PFSK-1 (cell line): Measurements from ENCODE around the gene FMNL2.

ENCODE experiments used
- FOXP2 ChIP-seq: optimal IDR thresholded peaks from 2 replicates; pipeline ENCODE3; 2011; ENCODE audit warnings: borderline replicate concordance, control low read depth, inconsistent platforms; ENCODE audit not compliant: insufficient read depth; ENCODE audit errors: extremely low read length, extremely low read depth
- POLR2AphosphoS5 ChIP-seq: IDR thresholded peaks from 2 replicates; pipeline ENCODE4 v1.6.1; 2012; ENCODE audit warnings: low read depth, mild to moderate bottlenecking, control low read depth, low read length, moderate library complexity
- SIN3A ChIP-seq: IDR thresholded peaks from 2 replicates; pipeline ENCODE4 v1.6.1; 2012; ENCODE audit warnings: mild to moderate bottlenecking, low read length, moderate library complexity, borderline replicate concordance; ENCODE audit not compliant: insufficient read depth
- TAF1 ChIP-seq: IDR thresholded peaks from 2 replicates; pipeline ENCODE4 v1.6.1; 2012; ENCODE audit warnings: low read length, control low read depth, borderline replicate concordance; ENCODE audit not compliant: insufficient read depth
- TF ChIP-seq, protein P1 (sequence below), 2 experiments: IDR thresholded peaks; 2 replicates each; pipeline versions ENCODE4 v1.6.1 to v1.8.0; 2011 to 2012; ENCODE audit warnings: low read depth in 2 of 2, low read length in 2 of 2, control low read depth in 1 of 2, inconsistent platforms in 1 of 2, mild to moderate bottlenecking in 1 of 2, moderate library complexity in 1 of 2; ENCODE audit not compliant: insufficient read depth in 1 of 2

- TF ChIP-seq POLR2AphosphoS5 (no peak), SIN3A (no peak), TAF1 (no peak), FOXP2 (no peak)
- TF ChIP-seq, protein P1, sequence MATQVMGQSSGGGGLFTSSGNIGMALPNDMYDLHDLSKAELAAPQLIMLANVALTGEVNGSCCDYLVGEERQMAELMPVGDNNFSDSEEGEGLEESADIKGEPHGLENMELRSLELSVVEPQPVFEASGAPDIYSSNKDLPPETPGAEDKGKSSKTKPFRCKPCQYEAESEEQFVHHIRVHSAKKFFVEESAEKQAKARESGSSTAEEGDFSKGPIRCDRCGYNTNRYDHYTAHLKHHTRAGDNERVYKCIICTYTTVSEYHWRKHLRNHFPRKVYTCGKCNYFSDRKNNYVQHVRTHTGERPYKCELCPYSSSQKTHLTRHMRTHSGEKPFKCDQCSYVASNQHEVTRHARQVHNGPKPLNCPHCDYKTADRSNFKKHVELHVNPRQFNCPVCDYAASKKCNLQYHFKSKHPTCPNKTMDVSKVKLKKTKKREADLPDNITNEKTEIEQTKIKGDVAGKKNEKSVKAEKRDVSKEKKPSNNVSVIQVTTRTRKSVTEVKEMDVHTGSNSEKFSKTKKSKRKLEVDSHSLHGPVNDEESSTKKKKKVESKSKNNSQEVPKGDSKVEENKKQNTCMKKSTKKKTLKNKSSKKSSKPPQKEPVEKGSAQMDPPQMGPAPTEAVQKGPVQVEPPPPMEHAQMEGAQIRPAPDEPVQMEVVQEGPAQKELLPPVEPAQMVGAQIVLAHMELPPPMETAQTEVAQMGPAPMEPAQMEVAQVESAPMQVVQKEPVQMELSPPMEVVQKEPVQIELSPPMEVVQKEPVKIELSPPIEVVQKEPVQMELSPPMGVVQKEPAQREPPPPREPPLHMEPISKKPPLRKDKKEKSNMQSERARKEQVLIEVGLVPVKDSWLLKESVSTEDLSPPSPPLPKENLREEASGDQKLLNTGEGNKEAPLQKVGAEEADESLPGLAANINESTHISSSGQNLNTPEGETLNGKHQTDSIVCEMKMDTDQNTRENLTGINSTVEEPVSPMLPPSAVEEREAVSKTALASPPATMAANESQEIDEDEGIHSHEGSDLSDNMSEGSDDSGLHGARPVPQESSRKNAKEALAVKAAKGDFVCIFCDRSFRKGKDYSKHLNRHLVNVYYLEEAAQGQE (IDR thresholded peaks at IDR 0.05; ENCODE audit: insufficient read depth in 1 of 2, low read depth in 2 of 2, low read length in 2 of 2) = no peak
These were observed 151.2 kb downstream of the FMNL2 start for GRCh38 chr2:152485954-152486736.
